ENCODE measurements around the gene PRCC. TPM values are rescaled to one million over a fixed set of nuclear protein-coding genes. Genes with fewer than 3 reads are reported as not detected.
A peak's percentile ranks its signal among the peaks of the same experiment; 100 is the strongest.

The PRCC gene
- total RNA-seq, 2 experiments from 2014 or later, result 68.7 to 99.8 TPM

- Mint-ChIP-seq H3K4me3 (peak overlapping the region; percentile 98), H3K36me3 (peaks cover 33% of the 10 kb centered on the region), H3K27me3 (no peaks in the 10 kb centered on the region), H3K9me3 (ENCODE audit: low read depth) (no peaks in the 10 kb centered on the region), H3K4me1 (peaks cover 72% of the 10 kb centered on the region), H3K27ac (peak overlapping the region; percentile 97)
- ATAC-seq (peak; percentile 10), DNase-seq (peak; percentile 71)
- CTCF ChIA-PET, result interaction anchor here (0.7 to 3.3 kb wide), 9 partner anchors 9 to 86 kb away, joined by 3 to 44 read pairs (median 3); partner anchors contain the start of genes ISG20L2, METTL25B and SH2D2A
These were observed 20.4 kb upstream of the PRCC start for GRCh38 chr1:156746728-156747631.

- H3K4me3 Mint-ChIP-seq, result peak overlapping the region; percentile 98
- no peaks in the 10 kb centered on the region for H3K27me3 Mint-ChIP-seq
- DNase-seq (no peak), ATAC-seq (no peak)
- H3K9me3 Mint-ChIP-seq (ENCODE audit: low read depth), result no peaks in the 10 kb centered on the region
- H3K4me1 Mint-ChIP-seq, result peaks cover 69% of the 10 kb centered on the region
- CTCF ChIA-PET, result interaction anchor here (0.7 to 3.3 kb wide), 9 partner anchors 8 to 87 kb away, joined by 3 to 44 read pairs (median 3); partner anchors contain the start of genes ISG20L2, METTL25B and SH2D2A
- H3K36me3 Mint-ChIP-seq, result peaks cover 25% of the 10 kb centered on the region
- peak overlapping the region; percentile 97 for H3K27ac Mint-ChIP-seq
These were observed 19.3 kb upstream of the PRCC start for GRCh38 chr1:156747742-156748669.

GRCh38 chr1:156748670-156749418 is 18.5 kb upstream of the PRCC start:
- Mint-ChIP-seq H3K4me3 (peak overlapping the region; percentile 98), H3K36me3 (peaks cover 23% of the 10 kb centered on the region), H3K27me3 (no peaks in the 10 kb centered on the region), H3K27ac (peak overlapping the region; percentile 97), H3K9me3 (ENCODE audit: low read depth) (no peaks in the 10 kb centered on the region), H3K4me1 (peaks cover 68% of the 10 kb centered on the region)
- DNase-seq (no peak), ATAC-seq (no peak)
- CTCF ChIA-PET, result interaction anchor here (1.1 to 3.3 kb wide), 3 partner anchors 22 to 59 kb away, joined by 3 to 44 read pairs (median 8); partner anchors contain the start of genes ISG20L2 and METTL25B

GRCh38 chr1:156749419-156750118 is 17.8 kb upstream of the PRCC start:
- ATAC-seq, result no peak
- peak overlapping the region; percentile 98 for H3K4me3 Mint-ChIP-seq
- no peaks in the 10 kb centered on the region for H3K9me3 Mint-ChIP-seq (ENCODE audit: low read depth)
- peaks cover 20% of the 10 kb centered on the region for H3K36me3 Mint-ChIP-seq
- CTCF ChIA-PET, result interaction anchor here (1.9 to 4.0 kb wide), 3 partner anchors 8 to 60 kb away, joined by 8 to 71 read pairs (median 37); partner anchors contain the start of genes ISG20L2, METTL25B and MRPL24
- H3K4me1 Mint-ChIP-seq, result peaks cover 63% of the 10 kb centered on the region
- DNase-seq, result no peak
- peak overlapping the region; percentile 97 for H3K27ac Mint-ChIP-seq
- H3K27me3 Mint-ChIP-seq, result no peaks in the 10 kb centered on the region

GRCh38 chr1:156750191-156750672 is 17.1 kb upstream of the PRCC start:
- peak overlapping the region; percentile 97 for H3K27ac Mint-ChIP-seq
- peak overlapping the region; percentile 98 for H3K4me3 Mint-ChIP-seq
- no peaks in the 10 kb centered on the region for H3K27me3 Mint-ChIP-seq
- DNase-seq (no peak), ATAC-seq (no peak)
- CTCF ChIA-PET, result interaction anchor here (1.9 to 4.0 kb wide), 4 partner anchors 9 to 61 kb away, joined by 8 to 71 read pairs (median 30); partner anchors contain the start of genes ISG20L2, METTL25B, MRPL24 and PRCC
- peaks cover 20% of the 10 kb centered on the region for H3K36me3 Mint-ChIP-seq
- H3K4me1 Mint-ChIP-seq, result peaks cover 60% of the 10 kb centered on the region
- no peaks in the 10 kb centered on the region for H3K9me3 Mint-ChIP-seq (ENCODE audit: low read depth)

- H3K9me3 Mint-ChIP-seq (ENCODE audit: low read depth), result no peaks in the 10 kb centered on the region
- DNase-seq (peak; percentile 62), ATAC-seq (peak; percentile 20)
- peaks cover 53% of the 10 kb centered on the region for H3K4me1 Mint-ChIP-seq
- H3K4me3 Mint-ChIP-seq, result peak overlapping the region; percentile 98
- H3K27me3 Mint-ChIP-seq, result no peaks in the 10 kb centered on the region
- peak overlapping the region; percentile 97 for H3K27ac Mint-ChIP-seq
- CTCF ChIA-PET, result interaction anchor here (0.6 to 4.0 kb wide), 8 partner anchors 10 to 110 kb away, joined by 3 to 71 read pairs (median 12); partner anchors contain the start of genes ISG20L2, METTL25B, MRPL24 and NTRK1
- H3K36me3 Mint-ChIP-seq, result peaks cover 16% of the 10 kb centered on the region
These were observed 16.5 kb upstream of the PRCC start for GRCh38 chr1:156750711-156751450.

- Mint-ChIP-seq H3K36me3 (peaks cover 16% of the 10 kb centered on the region), H3K9me3 (ENCODE audit: low read depth) (no peaks in the 10 kb centered on the region), H3K27me3 (no peaks in the 10 kb centered on the region), H3K27ac (peak within 1 kb of the TSS; percentile 97), H3K4me3 (peak within 1 kb of the TSS; percentile 98), H3K4me1 (peaks cover 48% of the 10 kb centered on the region)
- ATAC-seq, result no peak
- CTCF ChIA-PET, result interaction anchor here (0.6 to 4.0 kb wide), 8 partner anchors 10 to 109 kb away, joined by 3 to 71 read pairs (median 12); partner anchors contain the start of genes ISG20L2, METTL25B, MRPL24 and NTRK1
- DNase-seq, result no peak
These were observed 15.9 kb upstream of the PRCC start, which contains the start of gene HDGF for GRCh38 chr1:156751451-156751756. HDGF (minus strand) TSS chr1:156751675; CDS start chr1:156751429, 246 bp downstream.

- Mint-ChIP-seq H3K36me3 (peaks cover 14% of the 10 kb centered on the region), H3K27ac (peak overlapping the region; percentile 93), H3K4me1 (peaks cover 43% of the 10 kb centered on the region), H3K4me3 (peak overlapping the region; percentile 98), H3K27me3 (no peaks in the 10 kb centered on the region), H3K9me3 (ENCODE audit: low read depth) (no peaks in the 10 kb centered on the region)
- ATAC-seq, result peak; percentile 84
- peak; percentile 98 for DNase-seq
- CTCF ChIA-PET, result interaction anchor here (0.6 to 4.0 kb wide), 12 partner anchors 11 to 108 kb away, joined by 3 to 71 read pairs (median 6); partner anchors contain the start of genes ISG20L2, METTL25B, MRPL24 and NTRK1
These were observed 15.4 kb upstream of the PRCC start for GRCh38 chr1:156751757-156752481.

GRCh38 chr1:156752843-156753482 is 14.4 kb upstream of the PRCC start:
- Mint-ChIP-seq H3K4me1 (peaks cover 34% of the 10 kb centered on the region), H3K27me3 (no peaks in the 10 kb centered on the region), H3K9me3 (ENCODE audit: low read depth) (no peaks in the 10 kb centered on the region), H3K27ac (peak overlapping the region; percentile 93), H3K36me3 (peaks cover 14% of the 10 kb centered on the region), H3K4me3 (peak overlapping the region; percentile 98)
- DNase-seq, result no peak
- CTCF ChIA-PET, result interaction anchor here (1.4 to 4.0 kb wide), 8 partner anchors 11 to 107 kb away, joined by 4 to 71 read pairs (median 12); partner anchors contain the start of genes ISG20L2, METTL25B, MRPL24 and NTRK1
- no peak for ATAC-seq

GRCh38 chr1:156754219-156754618 is 13.1 kb upstream of the PRCC start:
- Mint-ChIP-seq H3K4me1 (peaks cover 26% of the 10 kb centered on the region), H3K4me3 (no peak overlapping the region), H3K27ac (no peak overlapping the region), H3K27me3 (no peaks in the 10 kb centered on the region), H3K36me3 (peaks cover 13% of the 10 kb centered on the region), H3K9me3 (ENCODE audit: low read depth) (no peaks in the 10 kb centered on the region)
- no peak for ATAC-seq
- CTCF ChIA-PET, result interaction anchor here (1.5 kb wide), 1 partner anchor 14 kb away, joined by 3 read pairs; no protein-coding TSS in a partner anchor
- DNase-seq, result no peak

All from activated CD8-positive, alpha-beta memory T cell treated with anti-CD3 and anti-CD28 coated beads, Interleukin-2, amount 10 ng/mL, durations not matched to agents 7 days and 5 days (primary cell).